Stimulated activated CD4-positive, alpha-beta T cell treated with anti-CD3 and anti-CD28 coated beads, TNF-alpha, amount 100 ng/mL, for 1 hour (primary cell): Measurements from ENCODE around the gene VPS37C.

Experiments
- DNase-seq, 3 donors: peaks; one replicate each; pipeline ENCODE4 v3.0.0-alpha.2; 2020; ENCODE audit warnings: low read depth in 3 of 3, low spot score in 1 of 3

Gene VPS37C

DNA sequence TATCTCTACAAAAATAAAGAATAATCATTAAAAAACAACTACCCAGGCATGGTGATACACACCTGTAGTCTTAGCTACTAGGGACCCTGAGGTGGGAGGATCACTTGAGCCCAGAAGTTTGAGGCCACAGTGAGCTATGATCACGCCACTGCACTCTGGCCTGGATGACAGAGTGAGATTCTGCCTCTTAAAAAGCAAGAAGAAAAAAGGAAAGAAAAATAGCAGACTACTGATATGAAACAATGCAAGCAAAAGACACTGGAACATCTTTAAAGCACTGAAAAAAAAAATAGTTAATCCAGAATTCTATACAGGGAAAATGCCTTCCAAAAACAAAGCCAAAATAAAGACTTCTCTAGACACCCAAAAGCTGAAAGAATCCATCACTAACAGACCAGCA is 5.9 kb downstream of the VPS37C start:
- no peak for DNase-seq

DNA sequence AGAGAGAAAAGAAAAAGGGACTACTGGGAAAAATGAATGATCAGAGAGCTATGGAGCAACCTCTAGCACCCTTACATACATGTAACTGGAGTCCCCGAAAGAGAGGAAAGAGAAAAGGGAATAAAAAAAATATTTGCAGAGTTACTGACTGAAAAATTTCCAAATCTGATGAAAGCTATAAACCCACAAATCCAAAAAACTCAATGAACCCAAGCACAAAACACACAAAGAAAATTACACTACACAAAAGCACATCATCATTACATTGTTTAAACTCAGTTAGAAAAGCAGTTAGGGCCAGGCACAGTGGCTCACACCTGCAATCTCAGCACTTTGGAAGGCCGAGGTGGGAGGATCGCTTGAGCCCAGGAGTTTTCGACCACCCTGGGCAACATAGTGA is 6.7 kb downstream of the VPS37C start:
- DNase-seq = no peak

DNA sequence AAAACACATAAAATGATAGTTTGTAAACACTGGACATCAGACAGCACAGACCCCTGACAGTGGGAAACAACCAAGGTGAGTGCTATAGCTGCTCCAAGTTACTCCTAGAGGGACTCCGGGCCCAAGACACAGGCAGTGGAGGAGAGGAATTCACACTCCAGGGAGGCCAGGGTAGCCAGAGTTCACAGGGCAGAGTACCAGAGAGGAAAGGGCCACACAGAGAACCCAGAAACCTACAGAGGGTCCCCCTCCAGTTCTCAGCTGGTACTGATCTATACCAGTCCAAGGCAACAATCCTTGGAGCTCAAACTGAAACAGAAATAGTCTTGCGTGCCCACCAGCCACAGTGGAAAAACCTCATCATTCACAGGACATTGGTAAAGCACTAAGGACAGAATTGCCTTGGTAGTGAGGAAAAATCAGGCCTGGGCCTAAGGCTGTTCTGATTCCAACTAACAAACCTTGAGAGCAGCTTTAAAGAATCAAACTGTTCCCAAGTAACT is 7.6 kb downstream of the VPS37C start:
- DNase-seq = no peak

DNA sequence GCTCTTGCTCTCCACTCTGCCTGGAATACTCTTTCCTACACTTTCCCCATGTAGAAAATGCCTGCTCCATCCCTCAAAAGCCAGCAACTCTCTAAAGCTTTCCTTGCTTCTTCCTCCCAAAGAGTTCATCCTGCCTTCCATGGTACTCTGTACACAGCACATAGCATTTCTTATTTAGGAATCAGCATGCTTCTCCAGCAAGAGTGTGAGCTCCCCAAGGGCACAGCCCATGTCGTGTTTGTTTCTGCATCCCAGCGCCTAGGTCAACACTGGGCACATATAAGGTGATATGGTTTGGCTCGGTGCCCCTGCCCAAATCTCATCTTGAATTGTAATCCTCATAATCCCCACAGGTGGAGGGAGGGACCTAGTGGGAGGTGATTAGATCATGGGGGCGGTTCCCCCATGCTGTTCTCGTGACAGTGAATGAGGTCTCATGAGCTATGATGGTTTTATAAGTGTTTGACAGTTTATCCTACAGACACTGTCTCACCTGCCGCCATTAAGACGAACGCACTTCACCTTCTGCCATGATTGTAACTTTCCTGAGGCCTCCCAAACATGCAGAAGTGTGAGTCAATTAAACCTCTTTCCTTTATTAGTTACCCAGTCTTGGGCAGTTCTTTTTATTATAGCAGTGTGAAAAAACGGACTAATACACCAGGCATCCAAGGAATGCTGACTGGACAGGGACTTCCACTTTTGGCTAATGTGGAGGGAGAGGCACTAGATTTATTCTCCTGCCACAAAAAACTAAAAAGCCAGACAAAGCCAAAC is 8.2 kb downstream of the VPS37C start:
- DNase-seq = no peak

DNA sequence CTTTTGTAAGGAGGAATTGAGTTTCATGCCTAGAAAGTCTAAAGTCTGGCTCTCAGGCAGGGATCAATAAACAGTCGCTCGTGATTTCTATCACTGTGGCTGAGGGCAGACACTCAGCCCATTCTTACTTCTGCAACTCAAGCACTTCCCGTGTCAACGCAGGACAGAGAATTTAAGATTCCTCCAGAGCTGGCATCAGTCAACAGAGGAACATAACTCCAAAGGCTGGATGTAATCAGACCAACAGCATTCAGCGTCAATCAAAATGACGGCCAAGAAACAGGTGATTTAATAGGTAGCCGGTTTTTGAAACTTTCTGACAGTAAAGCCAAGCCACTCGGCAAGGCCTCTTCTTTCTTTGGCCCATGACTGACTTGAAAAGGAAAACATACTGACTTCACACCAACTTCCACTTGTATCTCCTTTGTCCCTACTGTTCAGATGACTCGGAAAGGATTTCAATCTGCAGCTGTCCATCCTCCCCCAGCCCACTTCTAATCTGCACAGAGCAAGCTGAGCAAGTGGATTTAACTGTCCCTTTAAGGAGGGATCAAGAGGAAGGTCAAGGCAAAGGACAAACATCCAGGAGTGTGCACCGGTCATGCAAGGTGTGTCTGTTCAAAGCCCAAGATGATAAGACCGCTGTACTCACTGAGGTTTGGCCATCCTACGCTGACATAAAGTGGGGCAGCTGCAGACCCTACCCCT is 9.5 kb downstream of the VPS37C start:
- DNase-seq = no peak

DNA sequence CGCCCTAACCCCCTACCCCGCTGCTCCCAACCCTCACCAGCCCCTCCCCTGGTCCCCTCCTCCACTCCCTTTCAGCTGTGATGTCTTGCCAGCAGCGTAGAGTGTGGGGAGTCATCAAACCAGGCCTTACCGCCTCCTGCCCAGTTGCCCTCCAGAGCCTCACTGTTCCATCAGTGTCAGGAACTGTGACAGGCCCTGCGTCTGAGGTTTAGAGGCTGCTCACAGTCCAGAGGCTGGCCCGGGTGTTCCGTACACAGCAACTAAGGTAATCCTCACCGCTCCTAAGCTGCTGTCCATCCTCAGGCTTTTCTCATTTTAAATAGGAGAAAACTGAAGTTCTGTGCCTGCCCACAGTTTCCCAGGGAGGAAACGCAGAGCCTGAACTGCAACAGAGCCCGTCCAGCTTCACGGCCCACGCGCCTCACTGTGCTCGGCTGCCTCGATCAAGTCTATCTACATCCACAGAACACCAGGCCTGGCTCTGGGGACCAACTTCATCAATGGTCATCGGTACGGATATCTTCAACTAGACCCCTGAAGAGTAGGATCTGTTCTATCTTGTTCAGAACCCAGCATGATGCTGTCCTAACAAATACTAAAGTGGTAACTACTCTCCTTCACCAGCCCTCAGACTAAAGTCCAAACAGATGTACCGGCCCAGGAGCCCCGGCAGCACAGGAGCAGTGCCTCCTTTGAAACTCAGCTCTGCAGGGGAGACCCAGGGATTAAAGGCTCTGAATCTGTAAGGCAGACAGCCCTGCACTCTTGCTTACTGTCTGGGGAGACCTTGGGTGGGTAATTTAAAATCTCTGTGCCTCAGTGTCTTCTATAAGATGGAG is 10.3 kb downstream of the VPS37C start:
- no peak for DNase-seq

DNA sequence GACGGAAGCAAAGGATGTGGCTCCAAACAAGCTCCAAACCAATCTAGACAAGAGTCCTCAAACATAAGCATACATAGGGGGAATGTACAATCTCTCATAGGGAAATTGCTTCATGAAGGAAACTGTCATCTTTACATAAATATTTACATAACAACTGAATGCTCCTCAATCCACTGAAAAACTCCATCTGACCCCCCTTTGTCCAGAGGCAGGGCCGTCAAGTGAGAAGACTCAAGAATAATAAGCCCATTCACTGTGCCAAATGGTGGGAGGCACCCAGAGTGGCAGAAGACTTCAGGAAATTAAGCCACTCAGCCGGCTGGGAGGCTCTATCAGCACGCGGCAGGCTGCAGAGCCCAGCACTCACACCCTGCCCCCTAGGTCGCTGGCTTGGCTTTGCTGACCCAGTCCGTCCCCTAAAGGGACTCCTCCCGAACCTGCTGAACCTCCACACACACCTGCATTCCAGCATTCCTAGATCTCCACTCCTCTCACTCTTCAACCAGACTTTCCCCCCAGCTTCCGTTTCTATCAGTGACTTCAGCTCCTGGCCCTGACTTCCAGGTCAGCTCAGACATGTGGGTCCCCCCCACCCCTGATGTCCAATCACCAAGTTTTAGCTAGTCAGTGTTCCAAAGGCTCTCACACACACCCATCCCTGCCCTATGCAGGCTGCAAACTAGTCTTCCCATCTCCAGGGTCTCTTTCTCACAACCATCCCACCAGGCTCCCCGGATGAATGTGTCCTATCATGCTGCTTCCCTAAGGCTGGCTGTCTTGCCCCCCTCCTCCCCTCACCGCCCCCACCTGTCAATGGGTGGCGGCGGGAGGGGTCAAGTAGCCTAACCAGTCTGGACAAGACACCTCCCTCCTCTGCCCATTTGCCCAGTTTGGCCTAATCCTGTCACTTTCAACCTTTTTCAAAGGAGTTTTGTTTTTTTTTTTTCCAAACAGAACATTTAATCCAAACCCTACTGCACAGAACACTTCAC is 11.3 kb downstream of the VPS37C start:
- DNase-seq = no peak

DNA sequence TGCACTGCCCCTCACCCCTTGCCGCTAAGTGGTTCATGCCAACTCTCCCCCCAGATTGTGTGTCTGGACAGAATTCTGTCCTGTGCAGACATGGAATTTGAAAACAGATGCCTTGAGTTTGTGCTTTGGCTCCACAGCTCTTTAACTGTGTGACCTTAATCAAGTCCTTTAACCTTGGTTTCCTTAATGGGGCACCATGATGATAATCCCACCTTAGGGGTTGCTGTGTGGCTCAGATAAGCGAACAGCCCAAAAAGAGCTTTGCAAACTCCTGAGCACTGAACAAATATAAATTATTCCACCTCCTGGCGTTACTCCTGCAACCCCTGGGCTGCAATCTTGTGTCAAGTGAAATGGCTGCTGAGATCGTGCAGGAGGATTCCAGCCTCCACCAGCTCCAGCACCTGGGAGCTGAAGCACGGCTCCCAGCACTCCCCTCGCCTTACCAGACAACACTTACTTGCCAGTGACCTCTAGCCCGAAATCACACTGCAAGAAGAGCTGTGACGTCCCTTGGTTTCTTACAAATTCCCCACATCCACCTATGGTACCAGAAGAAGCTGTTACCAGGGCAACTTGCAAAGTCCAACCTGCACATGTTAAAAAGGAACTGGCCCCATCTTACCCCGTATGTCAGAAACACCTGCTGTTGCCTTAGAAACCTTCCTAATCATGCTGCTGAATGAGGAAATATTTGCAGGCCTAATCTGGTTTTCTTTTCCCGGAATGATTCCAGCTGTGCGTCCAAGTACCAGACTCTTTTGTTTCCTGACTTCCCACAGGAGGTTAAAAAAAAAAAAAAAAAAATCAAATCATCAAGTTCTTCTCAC is 13.2 kb downstream of the VPS37C start:
- DNase-seq = no peak

DNA sequence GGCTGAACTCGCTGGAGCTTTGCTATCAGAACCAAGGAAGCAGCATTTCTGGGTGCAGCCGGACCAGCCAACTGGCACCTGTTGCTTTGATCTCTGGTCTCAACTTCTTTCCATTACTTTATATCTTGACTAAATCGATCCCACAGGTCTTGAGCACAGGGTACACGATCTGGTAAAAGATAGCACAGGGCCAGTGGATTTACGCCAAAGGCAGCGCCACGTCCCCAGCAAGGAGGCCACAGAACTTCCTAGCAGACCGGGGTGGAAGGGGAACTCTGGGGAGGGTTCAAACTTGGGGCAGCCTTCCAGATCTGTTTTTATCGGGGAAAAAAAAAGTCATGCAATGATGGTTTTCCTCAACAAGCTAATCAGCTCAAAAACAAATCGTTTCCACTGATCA is 14.0 kb downstream of the VPS37C start:
- DNase-seq = no peak

DNA sequence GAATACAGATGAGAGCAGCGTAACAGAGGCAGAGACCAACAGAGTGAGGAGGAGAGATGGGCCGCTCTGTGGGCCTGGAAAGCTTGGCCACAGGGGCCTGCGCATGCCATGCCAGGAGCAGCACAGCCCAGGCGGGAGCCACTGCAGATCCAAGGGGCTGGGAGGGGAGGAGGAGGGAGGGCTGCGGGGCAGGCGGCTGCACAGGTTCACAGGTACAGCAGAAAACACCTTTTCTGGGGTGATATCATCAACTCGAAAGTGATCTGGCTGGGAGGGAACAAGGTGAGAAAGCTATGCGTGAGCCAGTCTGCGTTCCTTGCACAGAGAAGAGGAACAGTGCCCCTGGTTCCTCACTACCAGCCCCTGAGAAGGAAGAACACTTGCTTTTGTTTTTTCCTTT is 14.8 kb downstream of the VPS37C start:
- DNase-seq = no peak

DNA sequence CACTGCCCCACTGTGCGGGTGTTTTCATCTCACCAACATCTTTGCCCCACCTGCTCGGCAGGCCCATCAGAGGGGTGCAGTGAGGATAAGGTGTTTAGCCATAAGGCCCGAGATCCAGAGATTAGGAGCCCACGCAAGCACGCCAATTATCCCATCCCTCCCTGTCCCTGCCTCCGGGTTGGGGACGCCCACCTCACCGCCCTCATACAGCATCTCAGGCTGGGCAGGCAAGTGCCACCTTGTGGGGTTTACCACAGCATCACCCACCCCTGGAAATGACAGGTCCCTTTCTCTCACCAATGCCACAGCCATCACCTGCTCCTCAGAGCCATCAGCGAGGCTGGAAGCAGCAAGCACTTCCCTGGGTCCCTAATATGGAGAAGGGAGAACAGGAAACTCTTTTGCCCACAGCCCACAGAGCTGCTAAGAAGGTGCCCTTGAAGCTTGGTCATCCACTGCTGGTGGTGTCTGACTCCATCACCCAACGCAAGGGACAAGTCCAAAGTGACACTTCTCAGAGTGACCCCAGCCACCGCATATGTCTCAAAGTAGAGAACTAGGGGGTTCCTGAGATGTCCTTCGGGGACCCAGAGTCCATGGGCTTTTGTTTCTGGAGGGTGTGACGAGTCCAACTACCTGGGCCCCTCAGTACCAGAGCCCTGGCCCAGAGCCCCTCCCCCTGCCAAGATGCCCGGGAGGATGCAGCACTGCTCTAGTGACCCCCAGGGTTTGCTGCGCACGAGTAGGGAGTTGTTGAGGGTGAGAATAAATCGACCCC is 15.8 kb downstream of the VPS37C start:
- DNase-seq = no peak

DNA sequence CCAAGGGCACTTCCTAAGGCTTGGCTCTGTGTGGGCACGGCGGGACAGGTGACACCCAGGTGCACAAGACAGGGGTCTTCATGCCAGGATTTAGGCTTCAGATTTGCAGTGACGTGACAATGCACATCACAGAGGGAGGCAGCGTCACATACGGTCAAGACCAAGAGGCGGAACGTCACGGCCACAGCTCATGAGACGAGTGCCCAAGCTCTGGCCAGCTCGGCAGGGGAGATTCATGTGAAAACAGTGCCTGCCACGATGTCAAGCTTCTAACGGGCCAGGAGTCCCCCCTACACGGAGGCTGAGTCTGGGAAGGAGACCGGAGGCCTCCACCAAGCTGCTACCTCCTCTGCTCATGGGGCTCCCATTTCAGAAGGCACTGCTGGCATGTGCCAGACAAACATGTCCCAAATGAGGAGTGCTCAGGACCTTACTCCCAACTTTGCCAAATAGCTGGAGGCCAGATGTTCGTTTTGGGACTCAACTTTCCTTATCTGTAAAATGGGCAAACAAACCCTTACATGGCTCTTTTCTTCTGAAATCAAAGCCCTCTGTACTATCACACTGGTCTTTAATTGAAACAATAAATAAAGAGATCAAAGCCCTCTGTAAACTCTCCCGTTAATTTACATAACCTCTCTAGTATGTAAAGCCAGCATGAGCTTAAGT is 16.6 kb downstream of the VPS37C start:
- no peak for DNase-seq

DNA sequence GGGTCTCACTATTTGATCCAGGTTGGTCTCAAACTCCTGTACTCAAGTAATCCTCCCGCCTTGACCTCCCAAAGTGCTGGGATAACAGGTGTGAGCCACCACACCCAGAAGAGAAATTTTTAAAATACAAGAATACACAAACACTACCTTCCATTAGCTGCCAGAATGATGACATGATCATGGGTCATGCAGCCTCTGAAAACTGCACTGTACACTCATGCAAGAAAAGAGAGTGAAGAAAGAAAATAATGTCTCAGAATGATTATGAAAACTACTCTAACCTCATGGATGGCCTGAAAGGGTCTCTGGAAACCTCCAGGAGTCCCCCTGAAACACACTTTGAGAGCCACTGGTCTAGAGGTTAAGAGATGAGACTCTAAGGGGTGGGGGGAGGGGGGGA is 18.8 kb downstream of the VPS37C start:
- DNase-seq = no peak

DNA sequence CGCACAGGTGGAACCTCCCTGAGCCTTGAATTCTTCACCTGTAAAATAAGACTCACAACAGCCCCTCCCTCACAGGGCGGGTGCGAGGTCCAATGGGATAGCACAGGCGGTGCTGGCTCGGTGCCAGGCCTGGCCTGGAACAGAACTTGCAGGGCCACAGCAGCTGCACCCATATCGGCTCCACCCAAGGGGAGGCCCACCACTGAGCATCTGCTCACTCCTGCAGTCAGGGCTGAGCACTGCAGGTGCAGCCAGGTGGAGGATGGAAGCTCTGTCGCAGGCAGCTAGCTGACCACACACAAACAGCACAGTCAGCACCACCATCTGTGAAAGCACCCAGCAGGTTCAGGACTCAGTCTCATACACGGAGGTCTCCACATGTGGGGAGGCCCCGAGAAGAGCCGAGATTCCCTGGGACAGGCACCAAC is 19.6 kb downstream of the VPS37C start:
- DNase-seq = no peak

DNA sequence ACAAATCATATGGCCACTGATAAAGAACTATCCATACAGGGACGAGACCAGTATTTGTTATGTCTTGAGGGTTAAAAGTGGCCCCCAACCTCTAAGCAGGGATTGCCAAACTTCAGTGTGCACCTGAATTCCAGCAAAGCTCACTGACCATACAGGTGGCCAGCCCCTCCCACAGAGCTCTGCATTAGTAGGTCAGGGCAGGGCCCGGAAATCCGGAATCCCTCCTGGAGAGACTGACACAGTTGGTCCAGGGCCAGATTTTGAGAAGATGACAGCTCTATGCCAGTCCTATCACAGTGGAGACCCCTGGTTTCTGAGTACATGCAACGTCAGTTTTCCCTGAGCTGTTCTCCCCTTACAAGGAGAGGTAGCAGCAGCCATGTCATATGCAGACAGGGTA is 20.8 kb downstream of the VPS37C start:
- DNase-seq = no peak

DNA sequence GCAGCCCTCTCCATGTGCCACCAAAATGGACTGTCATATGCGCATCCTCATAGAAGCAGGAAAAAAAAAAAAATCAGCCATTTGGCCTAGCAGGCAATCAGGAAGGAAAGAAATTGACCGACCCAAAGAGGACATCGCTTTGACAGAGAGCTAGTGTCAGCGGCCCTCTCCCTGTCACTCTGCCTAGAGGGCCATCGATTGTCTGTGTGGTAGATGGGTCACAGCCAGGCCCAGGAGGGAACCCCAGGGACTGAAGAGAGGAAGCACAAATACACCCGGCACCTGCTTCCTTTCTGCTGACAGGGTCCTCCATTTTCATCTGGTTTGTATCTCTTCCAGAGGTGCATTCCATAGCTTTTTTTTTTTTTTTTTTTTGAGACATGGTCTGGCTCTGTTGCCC is 21.8 kb downstream of the VPS37C start:
- no peak for DNase-seq

DNA sequence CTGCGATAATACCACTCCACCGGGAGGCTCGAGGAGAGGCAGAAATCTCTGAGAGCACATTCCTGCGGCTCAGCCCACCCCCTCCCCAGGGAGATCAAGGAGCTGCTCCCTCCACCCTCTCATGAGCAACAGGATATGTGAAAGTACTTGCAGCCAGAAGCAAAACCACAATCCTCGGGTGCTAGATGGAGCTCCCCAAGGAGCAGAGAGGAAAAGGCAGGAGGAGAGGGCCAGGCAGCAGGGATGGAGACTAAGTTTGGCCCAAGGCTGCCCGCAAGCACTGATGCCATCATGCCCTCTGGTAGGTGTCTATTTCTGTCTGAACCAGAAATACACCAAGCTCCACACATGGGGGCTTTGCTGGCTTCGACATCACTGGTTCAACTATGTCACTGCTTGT is 22.3 kb downstream of the VPS37C start:
- no peak for DNase-seq

DNA sequence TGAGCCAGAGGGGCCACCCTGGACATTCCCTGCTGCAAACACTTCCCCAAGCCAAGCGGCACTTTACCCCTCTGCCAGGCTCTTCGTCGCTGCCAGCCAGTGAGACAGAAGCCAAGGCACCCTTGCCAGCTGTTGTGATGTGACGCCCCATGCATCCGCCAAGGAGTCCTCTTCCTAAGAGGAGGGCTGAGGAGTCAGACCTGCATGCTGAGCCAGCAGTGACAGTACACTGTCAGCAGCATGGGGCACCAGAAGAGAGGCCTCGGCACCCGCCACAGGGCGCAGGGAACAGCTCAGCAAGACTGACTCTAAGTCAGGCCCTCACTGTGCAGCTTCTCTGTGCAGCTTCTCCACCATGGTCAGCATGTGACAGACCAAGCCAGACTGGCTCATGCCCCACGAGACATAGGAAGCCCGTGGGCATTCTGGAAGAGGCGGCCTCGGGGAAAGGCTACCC is 26.4 kb downstream of the VPS37C start:
- no peak for DNase-seq
